Smooth muscle cell (in vitro differentiated cells): ENCODE results near the gene TESK1. TPM values are rescaled to one million over a fixed set of nuclear protein-coding genes. Genes with fewer than 3 reads are reported as not detected.

Experiments
- DNase-seq: peaks from one replicate; lab custom pipeline; 2025; ENCODE audit not compliant: unreplicated experiment; lab: John Stamatoyannopoulos, UW
- H2AFZ ChIP-seq: fragments of 200-600 bp; sonication (generic); 2 replicates; pipeline ENCODE4 v1.6.0; 2016; ENCODE audit warnings: antibody characterized with exemption, low read depth, mild to moderate bottlenecking
- H3F3A ChIP-seq: fragments of 200-600 bp; sonication (generic); 2 replicates; pipeline ENCODE4 v1.6.0; 2017; ENCODE audit warnings: antibody characterized with exemption, low read depth
- H3K27ac ChIP-seq: fragments of 200-600 bp; sonication (generic); 2 replicates; pipeline ENCODE4 v1.5.1; 2016; ENCODE audit warnings: low read depth, mild to moderate bottlenecking
- H3K27me3 ChIP-seq: fragments of 200-600 bp; sonication (generic); 2 replicates; pipeline ENCODE4 v1.6.1; 2016; ENCODE audit warnings: low read depth, mild to moderate bottlenecking
- H3K36me3 ChIP-seq: fragments of 200-600 bp; sonication (generic); 2 replicates; pipeline ENCODE4 v1.5.1; 2016; ENCODE audit warnings: low read depth
- H3K4me1 ChIP-seq: fragments of 200-600 bp; sonication (generic); 2 replicates; pipeline ENCODE4 v1.5.1; 2016; ENCODE audit warnings: low read depth
- H3K4me2 ChIP-seq: fragments of 200-600 bp; sonication (generic); 2 replicates; pipeline ENCODE4 v1.6.0; 2016; ENCODE audit warnings: mild to moderate bottlenecking
- H3K4me3 ChIP-seq: fragments of 200-600 bp; sonication (generic); 2 replicates; pipeline ENCODE4 v1.5.1; 2016; ENCODE audit warnings: mild to moderate bottlenecking
- H3K79me2 ChIP-seq: fragments of 200-600 bp; sonication (generic); 2 replicates; pipeline ENCODE4 v1.6.0; 2016; ENCODE audit warnings: low read depth, mild to moderate bottlenecking
- H3K9ac ChIP-seq: fragments of 200-600 bp; sonication (generic); 2 replicates; pipeline ENCODE4 v1.6.0; 2016; ENCODE audit warnings: low read depth
- H3K9me3 ChIP-seq: fragments of 200-600 bp; sonication (generic); replicated peaks from 2 replicates; pipeline ENCODE4 v1.5.1; 2016; ENCODE audit warnings: low read depth
- H4K20me1 ChIP-seq: fragments of 200-600 bp; sonication (generic); 2 replicates; pipeline ENCODE4 v1.6.0; 2016; ENCODE audit warnings: low read depth
- CTCF ChIP-seq: fragments of 200-600 bp; sonication (generic); IDR thresholded peaks from 2 replicates; pipeline ENCODE4 v1.5.1; 2017; ENCODE audit warnings: borderline replicate concordance, mild to moderate bottlenecking, antibody characterized with exemption; ENCODE audit not compliant: insufficient read depth, poor library complexity, severe bottlenecking
- WGBS: methylation state at CpG from one replicate; pipeline ENCODE4 v1.1.7; 2016; ENCODE audit warnings: low lambda C conversion rate; 5-methylcytosine and 5-hydroxymethylcytosine counted together
- polyA plus RNA-seq: library from polyadenylated mRNA; unstranded; fragments of >200 nt; fragmentation: Nextera tagmentation; extraction: Ambion mirVana; gene quantifications from 2 replicates; pipeline ENCODE4 v1.2.1, GENCODE V29; 2016
- total RNA-seq: library from RNA; depleted of rRNA; stranded (reverse); fragments of >200 nt; gene quantifications from 2 replicates; pipeline ENCODE4 v1.2.3, GENCODE V29; 2014

TESK1 gene
- total and polyA plus RNA-seq, 2 experiments from 2014 or later, result 14.2 to 19.4 TPM

- H3K27me3 ChIP-seq, result no peaks in the 10 kb centered on the region
- 93% methylated on average over 6 of the region's 6 CpGs for WGBS
- no peak for TF ChIP-seq CTCF
- H3K9me3 ChIP-seq, result no peaks in the 10 kb centered on the region
- no peak overlapping the region for H3K4me3 ChIP-seq
- H3F3A ChIP-seq, result no peaks in the 10 kb centered on the region
- no peaks in the 10 kb centered on the region for H3K79me2 ChIP-seq
- no peaks in the 10 kb centered on the region for H3K36me3 ChIP-seq
- H4K20me1 ChIP-seq, result no peaks in the 10 kb centered on the region
- no peak overlapping the region for H3K4me2 ChIP-seq
- H3K4me1 ChIP-seq, result no peaks in the 10 kb centered on the region
- H3K9ac ChIP-seq, result no peak overlapping the region
- no peak for DNase-seq
- H3K27ac ChIP-seq, result no peak overlapping the region
- H2AFZ ChIP-seq, result no peak overlapping the region
These were observed 43.4 kb upstream of the TESK1 start for GRCh38 chr9:35561468-35562261.

- no peak overlapping the region for H3K4me2 ChIP-seq
- WGBS, result 96% methylated on average over 20 of the region's 20 CpGs
- no peak overlapping the region for H3K27ac ChIP-seq
- DNase-seq, result no peak
- TF ChIP-seq CTCF, result no peak
- H3K27me3 ChIP-seq, result no peaks in the 10 kb centered on the region
- no peaks in the 10 kb centered on the region for H3K9me3 ChIP-seq
- H3K36me3 ChIP-seq, result no peaks in the 10 kb centered on the region
- H3K9ac ChIP-seq, result no peak overlapping the region
- H3K79me2 ChIP-seq, result no peaks in the 10 kb centered on the region
- H3F3A ChIP-seq, result no peaks in the 10 kb centered on the region
- H3K4me3 ChIP-seq, result no peak overlapping the region
- H3K4me1 ChIP-seq, result no peaks in the 10 kb centered on the region
- no peaks in the 10 kb centered on the region for H4K20me1 ChIP-seq
- H2AFZ ChIP-seq, result no peak overlapping the region
These were observed 41.9 kb upstream of the TESK1 start for GRCh38 chr9:35562895-35563780.

- H2AFZ ChIP-seq, result no peak overlapping the region
- no peaks in the 10 kb centered on the region for H3K27me3 ChIP-seq
- no peak overlapping the region for H3K4me3 ChIP-seq
- H3K9me3 ChIP-seq, result no peaks in the 10 kb centered on the region
- H3K27ac ChIP-seq, result no peak overlapping the region
- no peak overlapping the region for H3K4me2 ChIP-seq
- TF ChIP-seq CTCF, result no peak
- H3F3A ChIP-seq, result no peaks in the 10 kb centered on the region
- 67% methylated on average over 14 of the region's 14 CpGs for WGBS
- H3K79me2 ChIP-seq, result no peaks in the 10 kb centered on the region
- no peak overlapping the region for H3K9ac ChIP-seq
- no peaks in the 10 kb centered on the region for H4K20me1 ChIP-seq
- H3K4me1 ChIP-seq, result no peaks in the 10 kb centered on the region
- H3K36me3 ChIP-seq, result no peaks in the 10 kb centered on the region
- no peak for DNase-seq
These were observed 41.3 kb upstream of the TESK1 start for GRCh38 chr9:35563791-35564197.
